OCI-M2 (cell line): ENCODE data around the gene TMPO.
"Not testable (repeated sequence)": the region's sequence is repeated elsewhere in the genome, so short reads cannot be mapped to it uniquely, and the experiment has no call there.

Experiments used
- DNase-seq: peaks from one replicate; lab custom pipeline; 2025; ENCODE audit not compliant: unreplicated experiment; lab: John Stamatoyannopoulos, UW

TMPO gene

GRCh38 chr12:98511806-98512205 is 3.6 kb upstream of the TMPO start:
- not testable (repeated sequence) for DNase-seq

- no peak for DNase-seq
Observed at GRCh38 chr12:98513379-98514322, 1.7 kb upstream of the TMPO start.

DNA sequence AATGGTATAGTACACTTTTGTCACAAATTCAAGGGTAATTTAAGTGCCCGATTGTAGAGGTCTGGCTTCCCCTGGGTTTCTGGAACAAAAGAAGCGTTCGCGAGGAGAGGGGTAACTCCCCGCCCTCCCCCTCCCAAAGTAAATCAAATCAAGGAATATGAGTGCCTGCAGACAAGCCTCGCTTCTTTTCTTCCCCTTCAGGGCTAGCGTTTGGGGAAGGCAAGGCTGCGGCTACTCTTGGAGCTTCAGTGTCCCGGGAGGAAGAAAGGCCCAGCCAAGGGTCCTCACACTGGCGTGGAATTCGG is 456 bp upstream of the TMPO start:
- no peak for DNase-seq

DNA sequence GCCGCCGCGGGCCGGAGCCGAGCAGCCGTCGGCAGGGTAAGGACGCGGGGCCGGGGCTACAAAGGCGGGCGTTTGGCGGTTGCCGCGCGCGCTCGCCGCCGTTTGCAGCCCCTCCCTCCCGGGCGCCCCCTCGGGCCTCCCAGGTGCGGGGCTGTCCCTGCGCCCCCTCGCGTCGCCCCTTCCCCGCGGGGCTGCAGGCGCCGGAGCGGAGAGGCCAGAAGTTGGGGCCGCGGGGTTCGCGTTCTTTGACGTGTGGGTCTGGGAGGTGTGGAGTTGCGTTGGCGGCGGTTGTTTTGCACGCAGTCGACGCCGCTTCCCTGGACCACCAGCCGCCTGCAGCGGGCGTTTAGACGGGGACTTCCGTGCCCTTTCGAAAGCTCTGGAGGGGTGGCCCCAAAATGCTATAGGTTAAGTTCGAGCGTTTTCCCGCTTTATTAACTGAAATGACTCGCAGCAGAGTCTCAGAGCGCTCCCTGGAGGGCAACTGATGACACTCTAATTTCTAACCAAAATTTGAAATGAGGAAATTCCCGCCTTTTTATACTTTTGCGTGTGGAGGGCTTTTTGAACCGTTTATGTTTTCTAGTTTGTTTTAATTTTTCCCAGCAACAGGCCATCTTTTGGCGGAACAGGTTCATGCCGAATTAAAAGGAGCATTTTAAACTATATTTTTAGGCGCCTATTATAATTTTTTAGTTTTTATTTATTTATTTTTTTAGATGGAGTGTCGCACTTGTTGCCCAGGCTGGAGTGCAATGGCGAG is 902 bp downstream of the TMPO start:
- peak; percentile 22 for DNase-seq

DNA sequence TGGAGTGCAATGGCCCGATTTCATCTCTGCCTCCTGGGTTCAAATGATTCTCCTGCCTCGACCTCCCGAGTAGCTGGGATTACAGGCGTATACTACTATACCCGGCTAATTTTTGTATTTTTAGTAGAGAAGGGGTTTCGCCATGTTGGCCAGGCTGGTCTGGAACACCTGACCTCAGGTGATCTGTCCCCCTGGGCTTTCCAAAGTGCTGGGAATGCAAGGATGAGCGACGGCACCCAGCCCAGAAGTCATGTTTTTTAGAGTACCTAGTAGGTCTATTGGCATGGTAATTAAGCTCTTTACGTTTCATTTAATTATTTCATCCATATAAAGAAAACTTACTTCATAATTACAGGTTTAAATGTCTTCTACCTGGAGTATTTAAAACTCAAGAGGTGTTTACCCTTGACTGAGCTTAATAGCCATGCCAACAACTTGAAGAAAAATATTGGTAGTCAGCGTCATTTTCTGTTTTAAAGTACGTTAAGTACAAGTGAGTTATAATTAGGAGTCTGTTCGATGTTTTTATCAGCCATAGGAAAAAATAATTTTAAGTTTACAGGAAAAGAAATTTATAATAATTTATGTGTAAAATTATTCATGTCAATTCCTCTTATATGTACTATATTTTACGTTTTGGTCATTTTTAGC is 4.0 kb downstream of the TMPO start:
- DNase-seq, result no peak

- no peak for DNase-seq
Observed at GRCh38 chr12:98530068-98530467, 14.7 kb downstream of the TMPO start.

- no peak for DNase-seq
Observed at GRCh38 chr12:98532687-98533304, 17.4 kb downstream of the TMPO start.

DNA sequence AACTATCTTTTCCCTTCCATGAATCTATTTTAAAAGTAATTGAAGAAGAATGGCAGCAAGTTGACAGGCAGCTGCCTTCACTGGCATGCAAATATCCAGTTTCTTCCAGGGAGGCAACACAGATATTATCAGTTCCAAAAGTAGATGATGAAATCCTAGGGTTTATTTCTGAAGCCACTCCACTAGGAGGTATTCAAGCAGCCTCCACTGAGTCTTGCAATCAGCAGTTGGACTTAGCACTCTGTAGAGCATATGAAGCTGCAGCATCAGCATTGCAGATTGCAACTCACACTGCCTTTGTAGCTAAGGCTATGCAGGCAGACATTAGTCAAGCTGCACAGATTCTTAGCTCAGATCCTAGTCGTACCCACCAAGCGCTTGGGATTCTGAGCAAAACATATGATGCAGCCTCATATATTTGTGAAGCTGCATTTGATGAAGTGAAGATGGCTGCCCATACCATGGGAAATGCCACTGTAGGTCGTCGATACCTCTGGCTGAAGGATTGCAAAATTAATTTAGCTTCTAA is 18.4 kb downstream of the TMPO start:
- DNase-seq, result no peak

GRCh38 chr12:98538031-98538430 is 22.6 kb downstream of the TMPO start:
- DNase-seq, result no peak

GRCh38 chr12:98543701-98544100 is 28.3 kb downstream of the TMPO start:
- no peak for DNase-seq

GRCh38 chr12:98544751-98545150 is 29.4 kb downstream of the TMPO start:
- DNase-seq, result no peak

DNA sequence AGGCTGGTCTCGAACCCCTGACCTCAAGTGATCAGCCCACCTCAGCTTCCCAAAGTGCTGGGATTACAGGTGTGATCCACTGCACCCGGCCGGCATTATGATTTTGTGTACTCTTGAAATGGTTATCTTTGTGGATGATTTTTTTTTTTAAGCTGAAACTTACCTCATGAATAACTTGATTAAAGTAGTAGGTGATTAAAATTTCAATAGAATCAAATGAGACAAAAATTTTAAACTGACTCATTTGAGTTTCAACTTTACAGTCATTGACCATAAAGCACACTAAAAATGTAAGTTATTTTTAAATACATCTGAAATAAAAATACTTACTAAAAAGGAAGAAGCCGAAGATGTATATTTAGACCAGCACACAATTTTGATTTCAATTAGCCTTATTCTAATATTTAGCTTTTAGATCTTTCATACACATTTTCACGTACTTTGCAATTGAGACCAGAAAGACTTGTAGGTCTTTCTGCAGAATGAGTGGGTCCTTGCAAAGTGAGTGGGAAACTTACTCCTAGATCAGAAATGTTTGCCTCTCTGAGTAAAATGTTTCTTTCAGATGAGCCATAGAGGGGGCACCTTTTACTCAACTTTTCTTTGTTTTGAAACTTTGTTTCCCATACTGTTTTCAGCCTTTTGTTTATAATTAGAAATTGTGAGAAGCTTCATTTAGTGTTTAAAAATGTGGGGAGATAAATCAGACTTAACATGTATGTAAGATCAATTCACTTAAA is 34.2 kb downstream of the TMPO start:
- DNase-seq, result no peak

DNA sequence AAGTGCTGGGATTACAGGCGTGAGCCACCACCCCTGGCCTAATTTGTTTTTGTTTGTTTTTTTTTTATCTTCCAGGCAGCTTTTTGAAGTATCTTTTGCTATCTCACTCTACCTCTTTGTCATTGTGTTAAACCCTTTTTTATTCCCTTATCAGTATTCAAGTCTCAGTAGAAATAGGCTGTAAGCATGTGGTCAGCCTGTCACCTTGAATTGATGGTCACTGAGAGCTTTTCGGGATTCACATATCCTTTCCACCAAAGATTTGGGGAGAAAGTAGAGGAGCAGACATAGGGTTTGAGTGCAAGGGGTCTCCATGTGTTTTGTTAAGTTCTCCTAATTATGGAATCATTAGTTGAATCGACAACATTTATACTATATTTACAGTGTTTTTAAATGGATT is 36.4 kb downstream of the TMPO start:
- DNase-seq, result no peak

DNA sequence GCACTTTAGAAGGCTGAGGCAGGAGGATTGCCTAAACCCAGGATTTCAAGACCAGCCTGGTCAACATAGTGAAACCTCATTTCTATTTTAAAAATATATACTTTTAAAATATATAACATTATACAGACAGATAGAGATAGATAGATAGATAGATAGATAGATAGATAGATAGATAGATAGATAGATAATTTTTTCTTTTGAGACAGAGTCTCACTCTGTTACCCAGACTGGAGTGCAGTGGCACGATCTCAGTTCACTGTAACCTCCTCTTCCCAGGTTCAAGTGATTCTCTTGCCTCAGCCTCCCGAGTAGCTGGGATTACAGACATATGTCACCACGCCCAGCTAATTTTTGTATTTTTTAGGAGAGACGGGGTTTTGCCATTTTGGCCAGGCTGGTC is 42.7 kb downstream of the TMPO start:
- not testable (repeated sequence) for DNase-seq

DNA sequence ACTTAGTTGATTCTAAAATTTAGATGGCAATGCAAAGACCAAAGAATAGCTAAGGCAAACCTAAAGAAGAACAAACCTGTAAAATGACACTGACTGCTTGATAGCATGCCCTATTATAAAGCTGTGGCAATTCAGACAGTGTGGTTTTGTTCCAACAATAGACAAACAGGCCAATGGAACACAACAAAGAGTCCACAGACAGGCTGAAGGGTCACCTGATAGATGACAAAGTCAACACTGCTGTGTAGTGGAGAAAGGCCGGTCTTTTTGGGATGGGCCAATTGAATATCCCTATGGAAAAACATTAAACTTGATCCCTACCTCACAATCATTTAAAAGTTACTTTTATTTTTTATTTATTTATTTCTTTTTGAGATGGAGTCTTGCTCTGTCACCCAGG is 44.3 kb downstream of the TMPO start:
- DNase-seq, result no peak

DNA sequence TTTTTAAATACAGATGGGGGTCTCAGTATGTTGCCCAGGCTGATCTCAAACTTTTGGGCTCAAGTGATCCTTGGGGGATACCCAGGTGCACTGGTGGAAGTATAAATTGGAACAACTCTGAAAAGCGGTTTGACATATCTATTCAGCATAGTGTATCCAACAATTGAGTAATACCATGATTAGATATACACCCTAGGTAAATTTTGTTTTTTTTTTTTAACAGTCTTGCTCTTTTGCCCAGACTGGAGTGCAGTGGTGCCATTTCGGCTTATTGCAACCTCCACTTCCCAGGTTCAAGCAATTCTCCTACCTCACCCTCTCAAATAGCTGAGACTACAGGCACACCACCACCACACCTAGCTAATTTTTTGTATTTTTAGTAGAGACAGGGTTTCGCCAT is 46.5 kb downstream of the TMPO start:
- no peak for DNase-seq

- DNase-seq, result no peak
Observed at GRCh38 chr12:98572010-98572409, 56.6 kb downstream of the TMPO start.

DNA sequence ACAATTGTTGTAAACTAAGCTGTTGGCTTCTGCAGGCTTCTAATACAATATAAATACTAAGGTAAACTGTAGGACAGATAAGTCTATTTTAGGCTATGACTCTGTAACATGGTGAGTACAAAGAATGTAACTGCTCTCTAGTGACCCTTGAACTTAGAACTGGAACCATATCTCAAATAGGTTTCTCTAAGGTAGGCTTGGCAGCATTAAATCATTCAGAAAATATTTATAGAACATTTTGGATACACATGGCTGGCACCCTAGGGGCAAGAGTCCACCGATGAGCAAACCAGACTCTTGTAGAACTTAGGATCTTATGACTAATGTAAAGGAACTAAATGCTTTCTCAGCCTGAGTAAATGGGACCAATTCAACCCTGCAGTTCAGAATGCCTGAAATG is 58.7 kb downstream of the TMPO start:
- DNase-seq, result no peak

GRCh38 chr12:98575013-98575412 is 59.6 kb downstream of the TMPO start:
- no peak for DNase-seq

DNA sequence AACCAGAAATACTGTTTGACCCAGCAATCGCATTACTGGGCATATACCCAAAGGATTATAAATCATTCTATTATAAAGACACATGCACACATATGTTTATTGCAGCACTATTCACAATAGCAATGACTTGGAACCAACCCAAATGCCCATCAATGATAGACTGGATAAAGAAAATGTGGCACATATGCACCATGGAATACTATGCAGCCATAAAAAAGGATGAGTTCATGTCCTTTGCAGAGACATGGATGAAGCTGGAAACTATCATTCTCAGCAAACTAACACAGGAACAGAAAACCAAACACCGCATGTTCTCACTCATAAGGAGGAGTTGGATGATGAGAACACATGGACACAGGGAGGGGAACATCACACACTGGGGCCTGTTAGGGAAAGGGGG is 61.4 kb downstream of the TMPO start:
- not testable (repeated sequence) for DNase-seq
